H54 (cell line): Measurements from ENCODE around the gene IFNGR2.

Experiments used
- DNase-seq: peaks from one replicate; pipeline ENCODE4 v3.0.0; 2011; ENCODE audit warnings: low spot score, mixed read lengths; ENCODE audit not compliant: insufficient read length
- FAIRE-seq: peaks from 3 replicates; lab custom pipeline; 2011; peaks lifted over from hg19 to GRCh38; lab: Jason Lieb, UNC
- POLR2A ChIP-seq: IDR thresholded peaks from 2 replicates; pipeline ENCODE4 v1.6.1; 2011; ENCODE audit warnings: low read depth, mild to moderate bottlenecking, low read length

The IFNGR2 gene

GRCh38 chr21:33481314-33481943, 78.2 kb downstream of the IFNGR2 start:
- FAIRE-seq (no peak), DNase-seq (no peak)
- TF ChIP-seq POLR2A, result no peak
